ENCODE measurements around the gene ESPN.

The ESPN gene

DNA sequence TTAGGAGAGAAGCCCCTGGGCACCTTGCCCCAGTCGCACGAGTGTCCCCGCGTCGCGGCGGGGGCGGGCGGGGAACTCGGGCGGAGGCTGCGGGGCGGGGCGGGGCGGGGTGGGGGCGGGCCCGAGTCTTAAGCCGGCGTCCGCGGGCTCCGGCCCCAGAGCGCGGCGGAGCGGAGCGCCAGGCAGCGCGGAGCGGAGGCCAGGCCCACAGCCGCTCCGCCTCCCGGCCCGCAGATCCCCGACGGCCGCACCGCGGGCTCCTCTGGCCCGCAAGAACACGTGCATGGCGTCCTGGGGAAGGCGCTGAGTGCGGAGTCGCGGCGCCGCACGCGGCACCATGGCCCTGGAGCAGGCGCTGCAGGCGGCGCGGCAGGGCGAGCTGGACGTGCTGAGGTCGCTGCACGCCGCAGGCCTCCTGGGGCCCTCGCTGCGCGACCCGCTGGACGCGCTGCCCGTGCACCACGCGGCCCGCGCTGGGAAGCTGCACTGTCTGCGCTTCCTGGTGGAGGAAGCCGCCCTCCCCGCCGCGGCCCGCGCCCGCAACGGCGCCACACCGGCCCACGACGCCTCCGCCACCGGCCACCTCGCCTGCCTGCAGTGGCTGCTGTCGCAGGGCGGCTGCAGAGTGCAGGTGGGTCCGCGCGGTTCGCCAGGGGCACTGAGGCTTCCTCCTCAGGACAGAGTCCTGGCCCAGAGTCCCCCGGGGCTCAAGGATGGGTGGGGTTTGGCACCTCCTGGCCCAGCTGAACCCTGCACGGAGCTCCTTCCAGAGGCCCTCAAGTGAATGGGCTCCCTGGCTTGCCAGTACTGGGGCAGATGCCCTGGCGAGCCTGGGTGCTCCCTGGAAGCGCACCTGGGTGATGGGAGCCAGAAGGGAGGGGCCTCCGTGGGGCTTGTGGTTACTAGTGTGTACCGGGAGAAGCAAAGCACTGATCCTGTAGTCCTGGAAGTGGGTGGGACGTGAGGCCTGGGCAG lies at the start of gene ESPN:
Gene ESPN (plus strand): TSS at position 158 of the 975 bp plus-strand sequence. CDS start 180 bp downstream, at position 338.
- Mint-ChIP-seq H3K36me3 (ENCODE audit: insufficient read depth) (peaks cover 1% of the 10 kb centered on the region), H3K9me3 (no peaks in the 10 kb centered on the region), H3K27ac (ENCODE audit: low read depth) (no peak within 1 kb of the TSS), H3K4me1 (peaks cover 7% of the 10 kb centered on the region), H3K4me3 (peak within 1 kb of the TSS; percentile 63), H3K27me3 (peaks cover 79% of the 10 kb centered on the region)
- ATAC-seq (replicated peaks; ENCODE audit: extremely low read depth, poor library complexity, severe bottlenecking) (no peak), DNase-seq (ENCODE audit: low spot score in 2 of 2) (no peak)

DNA sequence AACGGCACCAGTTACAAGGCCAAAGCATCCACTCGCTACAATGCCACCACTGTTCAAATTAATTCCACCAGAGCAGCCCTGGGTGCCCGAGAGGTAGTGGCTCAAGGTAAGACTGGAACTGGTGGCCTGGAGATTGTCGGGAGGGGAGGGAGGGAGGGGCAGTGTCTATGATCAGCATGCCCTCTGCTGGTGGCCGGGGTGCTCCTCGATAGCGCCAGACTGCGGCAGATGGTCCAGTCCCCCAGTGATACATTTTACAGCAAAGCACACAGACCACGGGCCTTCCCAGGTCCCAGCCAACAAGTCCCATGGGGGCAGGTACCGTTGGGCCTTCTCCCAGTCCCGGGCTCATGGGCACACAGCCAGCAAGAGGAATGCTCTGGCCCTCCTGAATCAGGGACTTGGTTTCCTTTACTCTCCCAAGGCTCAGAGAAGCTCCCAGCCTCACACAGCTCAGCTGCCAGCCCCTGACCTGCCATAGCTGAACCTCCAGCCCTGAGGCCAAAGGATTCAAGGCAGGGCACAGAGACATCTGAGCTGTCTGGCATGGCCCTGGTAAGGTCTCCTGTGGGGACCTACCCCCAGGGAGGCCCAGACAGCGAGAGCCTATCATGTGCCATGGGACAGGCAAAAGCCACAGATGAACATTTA lies 46.4 kb upstream of the ESPN start:
- no peaks in the 10 kb centered on the region for H3K9me3 Mint-ChIP-seq
- no peak overlapping the region for H3K4me3 Mint-ChIP-seq
- no peaks in the 10 kb centered on the region for H3K27me3 Mint-ChIP-seq
- no peak overlapping the region for H3K27ac Mint-ChIP-seq (ENCODE audit: low read depth)
- no peaks in the 10 kb centered on the region for H3K36me3 Mint-ChIP-seq (ENCODE audit: insufficient read depth)
- ATAC-seq (replicated peaks; ENCODE audit: extremely low read depth, poor library complexity, severe bottlenecking), result no peak
- H3K4me1 Mint-ChIP-seq, result no peaks in the 10 kb centered on the region
- DNase-seq (ENCODE audit: low spot score in 2 of 2), result no peak

GRCh38 chr1:6380037-6380436 lies 44.5 kb upstream of the ESPN start:
- DNase-seq (ENCODE audit: low spot score in 2 of 2) (no peak), ATAC-seq (replicated peaks; ENCODE audit: extremely low read depth, poor library complexity, severe bottlenecking) (no peak)
- H3K27me3 Mint-ChIP-seq, result no peaks in the 10 kb centered on the region
- no peak overlapping the region for H3K4me3 Mint-ChIP-seq
- H3K4me1 Mint-ChIP-seq, result no peaks in the 10 kb centered on the region
- no peak overlapping the region for H3K27ac Mint-ChIP-seq (ENCODE audit: low read depth)
- no peaks in the 10 kb centered on the region for H3K36me3 Mint-ChIP-seq (ENCODE audit: insufficient read depth)
- no peaks in the 10 kb centered on the region for H3K9me3 Mint-ChIP-seq

DNA sequence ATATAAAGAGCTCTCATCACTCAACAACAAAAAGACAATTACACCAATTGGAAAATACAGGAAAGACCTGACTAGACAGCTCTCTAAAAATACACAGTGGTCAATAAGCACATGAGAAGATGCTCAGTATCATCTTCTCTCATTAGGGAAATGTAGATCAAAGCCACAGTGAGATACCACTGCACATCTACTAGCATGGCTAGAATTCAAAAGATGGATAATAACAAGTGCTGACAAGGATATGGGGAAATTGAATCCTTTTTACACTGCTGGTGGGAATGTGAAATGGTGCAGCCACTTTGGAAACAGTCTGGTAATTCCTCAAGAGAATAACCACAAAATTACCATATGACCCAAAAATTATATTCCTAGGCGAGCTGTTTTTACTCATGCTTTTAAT lies 40.4 kb upstream of the ESPN start:
- no peak for DNase-seq (ENCODE audit: low spot score in 2 of 2)
- no peaks in the 10 kb centered on the region for H3K9me3 Mint-ChIP-seq
- H3K27ac Mint-ChIP-seq (ENCODE audit: low read depth), result no peak overlapping the region
- H3K4me1 Mint-ChIP-seq, result no peaks in the 10 kb centered on the region
- H3K27me3 Mint-ChIP-seq, result no peaks in the 10 kb centered on the region
- no peak for ATAC-seq (replicated peaks; ENCODE audit: extremely low read depth, poor library complexity, severe bottlenecking)
- H3K36me3 Mint-ChIP-seq (ENCODE audit: insufficient read depth), result no peaks in the 10 kb centered on the region
- no peak overlapping the region for H3K4me3 Mint-ChIP-seq

- no peak for ATAC-seq (replicated peaks; ENCODE audit: extremely low read depth, poor library complexity, severe bottlenecking)
- Mint-ChIP-seq H3K4me3 (no peak overlapping the region), H3K36me3 (ENCODE audit: insufficient read depth) (no peaks in the 10 kb centered on the region)
These were observed 39.6 kb upstream of the ESPN start for GRCh38 chr1:6384962-6385361.

GRCh38 chr1:6385488-6386191 lies 38.9 kb upstream of the ESPN start:
- Mint-ChIP-seq H3K4me1 (no peaks in the 10 kb centered on the region), H3K4me3 (no peak overlapping the region), H3K27ac (ENCODE audit: low read depth) (no peak overlapping the region), H3K36me3 (ENCODE audit: insufficient read depth) (no peaks in the 10 kb centered on the region), H3K27me3 (no peaks in the 10 kb centered on the region), H3K9me3 (no peaks in the 10 kb centered on the region)
- DNase-seq (ENCODE audit: low spot score in 2 of 2) (no peak), ATAC-seq (replicated peaks; ENCODE audit: extremely low read depth, poor library complexity, severe bottlenecking) (no peak)

More at GRCh38 chr1:6384962-6385361, 39.6 kb upstream of the ESPN start:
- DNase-seq (ENCODE audit: low spot score in 2 of 2), result no peak
- Mint-ChIP-seq H3K4me1 (no peaks in the 10 kb centered on the region), H3K27me3 (no peaks in the 10 kb centered on the region), H3K27ac (ENCODE audit: low read depth) (no peak overlapping the region), H3K9me3 (no peaks in the 10 kb centered on the region)

- no peak for DNase-seq (ENCODE audit: low spot score in 2 of 2)
- Mint-ChIP-seq H3K36me3 (ENCODE audit: insufficient read depth) (no peaks in the 10 kb centered on the region), H3K4me1 (no peaks in the 10 kb centered on the region), H3K4me3 (no peak overlapping the region), H3K9me3 (no peaks in the 10 kb centered on the region), H3K27ac (ENCODE audit: low read depth) (no peak overlapping the region), H3K27me3 (no peaks in the 10 kb centered on the region)
- ATAC-seq (replicated peaks; ENCODE audit: extremely low read depth, poor library complexity, severe bottlenecking), result no peak
These were observed 38.1 kb upstream of the ESPN start for GRCh38 chr1:6386371-6386949.

DNA sequence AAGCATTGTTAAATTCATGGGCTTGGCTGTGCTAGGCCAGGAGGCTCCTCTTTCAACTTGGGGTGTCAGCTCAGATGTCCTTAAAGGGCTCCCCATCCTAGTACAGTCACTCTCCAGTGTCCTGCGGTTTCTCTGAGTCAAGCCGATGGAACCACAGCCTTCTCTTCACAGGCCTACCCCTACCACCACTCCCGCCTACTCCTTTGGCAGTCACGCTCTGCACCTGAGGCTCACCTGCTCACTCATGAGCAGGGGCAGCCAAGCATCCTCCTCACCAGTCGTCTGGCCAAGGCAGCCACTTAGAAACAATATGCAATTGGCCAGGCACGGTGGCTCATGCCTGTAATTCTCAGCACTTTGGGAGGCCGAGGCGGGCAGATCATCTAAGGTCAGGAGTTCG lies 34.6 kb upstream of the ESPN start:
- Mint-ChIP-seq H3K4me3 (no peak overlapping the region), H3K4me1 (peaks cover 14% of the 10 kb centered on the region), H3K36me3 (ENCODE audit: insufficient read depth) (peaks cover 6% of the 10 kb centered on the region), H3K9me3 (no peaks in the 10 kb centered on the region), H3K27ac (ENCODE audit: low read depth) (no peak overlapping the region), H3K27me3 (no peaks in the 10 kb centered on the region)
- ATAC-seq (replicated peaks; ENCODE audit: extremely low read depth, poor library complexity, severe bottlenecking) (no peak), DNase-seq (ENCODE audit: low spot score in 2 of 2) (no peak)

DNA sequence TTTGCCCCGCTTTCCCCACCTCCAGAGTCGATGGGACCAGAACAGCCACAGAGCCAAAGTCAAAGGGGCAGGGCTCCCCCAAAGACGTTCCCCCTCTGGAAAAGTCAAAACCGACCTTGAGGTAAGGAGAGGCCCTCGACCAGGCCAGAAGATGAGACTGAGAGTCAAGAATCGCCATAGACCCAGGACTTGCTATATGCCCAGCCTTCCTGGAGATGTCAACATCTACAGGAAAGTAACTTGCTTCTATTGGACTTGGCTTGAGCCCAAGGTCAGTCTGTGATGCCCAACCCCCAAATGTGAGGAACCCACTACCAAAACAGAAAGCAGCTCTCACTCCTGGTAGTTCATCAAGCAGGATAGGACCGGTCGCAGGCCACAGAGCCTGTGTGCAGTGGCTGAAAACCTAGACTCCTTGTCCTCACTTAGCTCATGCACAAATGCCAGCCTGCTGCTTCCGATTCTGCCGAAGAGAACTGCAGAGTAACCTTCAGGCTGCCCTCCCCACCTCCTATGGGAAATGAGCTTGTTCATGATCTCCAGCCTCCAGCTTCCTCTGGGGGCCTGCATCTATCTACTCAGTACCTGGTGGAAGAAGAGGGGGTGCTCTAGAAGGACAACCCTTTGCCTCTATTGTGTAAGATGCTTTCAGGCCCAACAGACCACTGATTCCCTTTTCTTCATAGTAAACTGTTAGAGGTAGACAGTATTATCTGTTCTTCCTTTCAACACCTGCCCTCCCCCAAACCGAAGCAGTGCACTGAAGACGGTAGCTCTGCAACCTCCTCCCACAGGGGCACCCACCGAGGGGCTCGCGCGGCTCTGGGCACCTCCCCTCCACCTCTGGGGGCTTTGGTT lies 32.4 kb upstream of the ESPN start:
- Mint-ChIP-seq H3K27me3 (no peaks in the 10 kb centered on the region), H3K4me1 (peaks cover 14% of the 10 kb centered on the region), H3K27ac (ENCODE audit: low read depth) (no peak overlapping the region), H3K4me3 (peak overlapping the region; percentile 78), H3K36me3 (ENCODE audit: insufficient read depth) (peaks cover 6% of the 10 kb centered on the region), H3K9me3 (no peaks in the 10 kb centered on the region)
- DNase-seq (ENCODE audit: low spot score in 2 of 2) (no peak), ATAC-seq (replicated peaks; ENCODE audit: extremely low read depth, poor library complexity, severe bottlenecking) (no peak)

DNA sequence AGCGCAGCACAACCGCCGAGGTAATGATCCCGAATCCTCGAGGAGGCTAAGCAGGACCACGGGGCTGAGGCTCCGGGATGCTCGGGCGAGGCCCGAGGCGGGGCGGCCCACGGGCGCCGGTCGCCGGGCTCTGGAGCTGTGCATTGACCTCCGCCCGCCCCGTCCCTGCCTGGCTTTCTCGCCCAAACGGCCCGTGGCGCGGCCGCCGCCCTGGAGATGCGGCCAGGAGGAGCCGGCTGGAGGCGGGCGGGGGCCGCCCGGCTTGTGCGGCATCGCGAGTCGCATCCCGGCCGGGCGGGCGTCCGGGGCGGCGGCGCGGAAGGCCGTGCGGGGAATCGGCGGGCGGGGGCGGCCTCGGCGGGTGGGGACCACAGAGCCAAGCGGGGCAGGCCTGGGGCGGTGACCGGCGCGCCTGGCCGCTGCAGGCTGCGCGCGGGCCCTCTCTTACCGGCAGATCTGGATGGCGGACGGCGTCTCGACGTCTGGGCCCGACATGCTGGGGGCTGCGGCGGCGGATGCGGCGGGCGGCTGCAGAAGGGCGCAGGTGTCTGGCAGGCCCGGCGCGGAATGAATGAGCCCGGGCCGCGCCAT lies 31.7 kb upstream of the ESPN start:
- Mint-ChIP-seq H3K4me1 (peaks cover 14% of the 10 kb centered on the region), H3K9me3 (no peaks in the 10 kb centered on the region), H3K4me3 (peak overlapping the region; percentile 78), H3K27ac (ENCODE audit: low read depth) (peak overlapping the region; percentile 85), H3K27me3 (no peaks in the 10 kb centered on the region), H3K36me3 (ENCODE audit: insufficient read depth) (peaks cover 6% of the 10 kb centered on the region)
- ATAC-seq (replicated peaks; ENCODE audit: extremely low read depth, poor library complexity, severe bottlenecking) (no peak), DNase-seq (ENCODE audit: low spot score in 2 of 2) (no peak)

DNA sequence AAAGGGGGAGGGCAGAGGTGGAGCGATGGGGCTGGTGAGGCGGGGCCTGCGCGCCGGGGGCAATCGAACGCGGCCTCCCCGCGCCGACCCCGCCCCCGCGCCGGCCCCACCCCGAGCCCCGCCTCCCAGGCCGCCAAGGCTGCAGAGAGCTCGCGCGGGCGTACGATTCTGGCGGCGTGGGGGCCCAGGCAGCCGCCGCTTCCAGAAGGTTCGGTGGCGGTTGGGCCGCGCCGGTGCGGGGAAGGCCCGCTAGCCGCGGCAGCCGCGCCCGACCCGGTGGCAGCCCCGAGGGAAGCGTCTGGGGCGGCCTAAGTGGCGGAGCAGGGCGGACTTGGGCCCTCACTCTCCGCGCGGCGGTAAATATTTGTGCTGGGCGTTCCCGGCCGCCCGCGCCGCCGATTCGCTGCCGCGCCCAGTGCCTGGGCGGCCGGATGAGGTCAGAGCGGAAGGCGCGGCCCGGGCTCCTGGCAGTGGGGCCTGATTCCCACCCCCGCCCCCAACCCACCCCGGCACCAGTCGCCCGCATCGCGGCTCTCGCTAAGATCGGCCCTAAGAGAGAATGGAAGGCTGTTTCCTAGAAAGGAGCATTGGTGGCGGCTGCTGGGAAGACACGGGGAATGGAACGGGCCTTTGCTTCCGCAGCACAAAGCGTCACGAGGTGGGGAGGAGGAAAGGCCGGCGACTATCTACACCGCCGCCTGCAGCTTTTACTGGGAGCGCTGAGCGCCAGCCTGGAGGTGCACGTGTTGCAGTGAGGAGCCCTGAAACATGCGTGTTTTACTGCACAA lies 31.0 kb upstream of the ESPN start, which contains the start of gene ACOT7:
Gene ACOT7 (minus strand): TSS at position 368 of the 788 bp plus-strand sequence. CDS start 368 bp downstream, outside the sequence.
- DNase-seq (ENCODE audit: low spot score in 2 of 2) (peak; percentile 83 to 86), ATAC-seq (replicated peaks; ENCODE audit: extremely low read depth, poor library complexity, severe bottlenecking) (peak; percentile 88)
- no peaks in the 10 kb centered on the region for H3K9me3 Mint-ChIP-seq
- H3K27ac Mint-ChIP-seq (ENCODE audit: low read depth), result peak within 1 kb of the TSS; percentile 85
- H3K27me3 Mint-ChIP-seq, result no peaks in the 10 kb centered on the region
- H3K36me3 Mint-ChIP-seq (ENCODE audit: insufficient read depth), result peaks cover 6% of the 10 kb centered on the region
- H3K4me3 Mint-ChIP-seq, result peak within 1 kb of the TSS; percentile 78
- H3K4me1 Mint-ChIP-seq, result peaks cover 14% of the 10 kb centered on the region

Measured in central memory CD8-positive, alpha-beta T cell (primary cell).